HEK293T (cell line): ENCODE data around the gene FTO.

Source experiments
- CTCF ChIA-PET: fragments of 350-600 bp; formaldehyde crosslinking; extraction: SDS; loops from one replicate; lab custom pipeline; 2021; ENCODE audit warnings: antibody characterized with exemption, inconsistent platforms; lab: Yijun Ruan, JAX
- POLR2A ChIA-PET: fragments of 350-600 bp; formaldehyde crosslinking; extraction: SDS; loops from one replicate; lab custom pipeline; 2020; ENCODE audit warnings: antibody characterized with exemption, inconsistent platforms; lab: Yijun Ruan, JAX
- DNase-seq: peaks from one replicate; pipeline ENCODE4 v3.0.0; 2012; ENCODE audit warnings: mixed read lengths; ENCODE audit errors: extremely low spot score
- ARNT ChIP-seq: fragments of 450-650 bp; IDR thresholded peaks from 2 replicates; pipeline ENCODE4 v1.6.1; 2017; ENCODE audit warnings: mild to moderate bottlenecking
- BHLHE40 ChIP-seq: fragments of 450-650 bp; IDR thresholded peaks from 2 replicates; pipeline ENCODE4 v1.6.1; 2016; ENCODE audit warnings: mild to moderate bottlenecking, moderate library complexity, borderline replicate concordance
- CTBP1 ChIP-seq: fragments of 450-650 bp; IDR thresholded peaks from 2 replicates; pipeline ENCODE4 v1.6.1; 2016; ENCODE audit warnings: borderline replicate concordance
- ELF4 ChIP-seq: fragments of 450-650 bp; IDR thresholded peaks from 2 replicates; pipeline ENCODE4 v1.6.1; 2017; ENCODE audit warnings: antibody characterized with exemption
- FOXA1 ChIP-seq: fragments of 450-650 bp; IDR thresholded peaks from 2 replicates; pipeline ENCODE4 v1.6.1; 2016; ENCODE audit warnings: mild to moderate bottlenecking
- FOXK2 ChIP-seq: fragments of 450-650 bp; IDR thresholded peaks from 2 replicates; pipeline ENCODE4 v1.6.1; 2016; ENCODE audit warnings: mild to moderate bottlenecking
- FOXM1 ChIP-seq: fragments of 450-650 bp; IDR thresholded peaks from 2 replicates; pipeline ENCODE4 v1.6.1; 2017; ENCODE audit warnings: mild to moderate bottlenecking, borderline replicate concordance
- HDGF ChIP-seq: fragments of 450-650 bp; IDR thresholded peaks from 2 replicates; pipeline ENCODE4 v1.6.1; 2017; ENCODE audit warnings: antibody characterized with exemption, borderline replicate concordance
- LEF1 ChIP-seq: fragments of 450-650 bp; IDR thresholded peaks from 2 replicates; pipeline ENCODE4 v1.6.1; 2017; ENCODE audit warnings: mild to moderate bottlenecking, borderline replicate concordance
- NFRKB ChIP-seq: fragments of 450-650 bp; IDR thresholded peaks from 2 replicates; pipeline ENCODE4 v1.6.1; 2016; ENCODE audit warnings: mild to moderate bottlenecking, moderate library complexity
- PKNOX1 ChIP-seq: fragments of 450-650 bp; IDR thresholded peaks from 2 replicates; pipeline ENCODE4 v1.6.1; 2016
- SP1 ChIP-seq: fragments of 450-650 bp; IDR thresholded peaks from 2 replicates; pipeline ENCODE4 v1.6.1; 2017
- SUZ12 ChIP-seq: fragments of 450-650 bp; IDR thresholded peaks from 2 replicates; pipeline ENCODE4 v1.6.1; 2016; ENCODE audit warnings: mild to moderate bottlenecking
- TARDBP ChIP-seq: fragments of 450-650 bp; IDR thresholded peaks from 2 replicates; pipeline ENCODE4 v1.6.1; 2016
- ZNF384 ChIP-seq: fragments of 450-650 bp; IDR thresholded peaks from 2 replicates; pipeline ENCODE4 v1.6.1; 2016

FTO gene

GRCh38 chr16:53703590-53704444, at the start of gene FTO, which contains the start of gene RPGRIP1L:
FTO (plus strand) TSS chr16:53704156.
RPGRIP1L (minus strand) TSS chr16:53703859; CDS start chr16:53700723, 3,136 bp downstream.
- DNase-seq = peak; percentile 94
- CTCF ChIA-PET = interaction anchor here (1.6 kb wide), 1 partner anchor 40 kb away, joined by 3 read pairs; no protein-coding TSS in a partner anchor
- no peak for TF ChIP-seq FOXM1
- TF ChIP-seq FOXA1 = no peak
- TF ChIP-seq TARDBP = no peak
- TF ChIP-seq FOXK2 = no peak; the same call in 1 of the 2 replicates
- no peak for TF ChIP-seq SP1
- TF ChIP-seq PKNOX1 = peak; percentile 32; the same call in 1 of the 2 replicates
- TF ChIP-seq ELF4 = peak; percentile 37; the same call in 1 of the 2 replicates
- peak; percentile 80 for TF ChIP-seq SUZ12
- POLR2A ChIA-PET = interaction anchor here (0.7 to 1.2 kb wide), 5 partner anchors 12 to 73 kb away, joined by 3 to 4 read pairs (median 3); no protein-coding TSS in a partner anchor

GRCh38 chr16:53654946-53655345, 49.0 kb upstream of the FTO start:
- POLR2A ChIA-PET = no interaction called here
- CTCF ChIA-PET = no interaction called here
- TF ChIP-seq SP1 (no peak), FOXK2 (no peak), HDGF (no peak), SUZ12 (no peak), FOXA1 (no peak), ARNT (no peak), CTBP1 (no peak), LEF1 (no peak), PKNOX1 (no peak), ELF4 (no peak), BHLHE40 (no peak), ZNF384 (no peak), TARDBP (no peak), NFRKB (no peak), FOXM1 (no peak)
- no peak for DNase-seq

GRCh38 chr16:53662072-53662471, 41.9 kb upstream of the FTO start:
- POLR2A ChIA-PET = no interaction called here
- no peak for DNase-seq
- CTCF ChIA-PET = no interaction called here
- TF ChIP-seq SUZ12 (no peak), FOXM1 (no peak), PKNOX1 (no peak), ZNF384 (no peak), HDGF (no peak), FOXK2 (no peak)

- TF ChIP-seq FOXM1 (no peak), NFRKB (no peak), ARNT (no peak), BHLHE40 (no peak), SP1 (no peak), TARDBP (no peak)
- no peak for DNase-seq
- ChIA-PET CTCF (no interaction called here), POLR2A (no interaction called here)
Observed at GRCh38 chr16:53664724-53665345, 39.1 kb upstream of the FTO start.

GRCh38 chr16:53666786-53667415, 37.1 kb upstream of the FTO start:
- TF ChIP-seq FOXA1 (no peak), PKNOX1 (no peak), ZNF384 (no peak), CTBP1 (no peak), HDGF (no peak), ARNT (no peak), ELF4 (no peak)
- ChIA-PET POLR2A (no interaction called here), CTCF (no interaction called here)
- DNase-seq = no peak
